ENCODE data around the gene SLC6A8. TPM values are rescaled to one million over a fixed set of nuclear protein-coding genes. Genes with fewer than 3 reads are reported as not detected.

The SLC6A8 gene
- total RNA-seq, 1 donor from 2014 or later: 57.9 TPM

DNA sequence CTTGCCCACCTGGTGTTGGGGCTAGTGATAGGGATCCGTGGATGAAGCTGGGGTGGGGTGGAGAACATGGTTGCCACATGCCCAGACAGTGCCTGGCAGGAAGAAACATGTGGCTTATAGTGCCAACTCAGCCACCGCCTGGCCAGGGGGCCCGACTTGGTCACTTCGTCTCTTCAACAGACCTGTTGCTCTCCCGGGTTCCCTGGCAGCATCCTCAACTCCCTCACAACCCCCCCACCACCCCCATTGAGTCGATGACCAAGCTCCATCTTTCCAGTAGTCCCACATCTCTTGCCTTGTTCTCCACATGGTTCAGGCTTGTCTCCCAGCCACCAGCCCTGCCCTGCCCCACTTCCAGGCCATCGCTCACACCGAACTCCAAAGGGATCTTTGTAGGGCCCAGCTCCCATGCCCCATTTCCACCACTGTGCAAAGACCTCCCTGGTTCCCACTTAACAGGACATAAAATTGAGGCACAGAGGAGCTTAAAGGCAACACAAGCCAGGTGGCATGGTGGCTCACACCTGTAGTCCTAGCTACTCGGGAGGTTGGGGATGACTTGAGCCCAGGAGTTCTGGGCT is 21.9 kb upstream of the SLC6A8 start:
- H3K27me3 ChIP-seq (ENCODE audit: insufficient read depth, low read length): peaks cover 10% of the 10 kb centered on the region
- no peak for TF ChIP-seq EZH2 (IDR thresholded peaks at IDR 0.05; ENCODE audit: insufficient read depth, low read length)
- TF ChIP-seq, protein P1, sequence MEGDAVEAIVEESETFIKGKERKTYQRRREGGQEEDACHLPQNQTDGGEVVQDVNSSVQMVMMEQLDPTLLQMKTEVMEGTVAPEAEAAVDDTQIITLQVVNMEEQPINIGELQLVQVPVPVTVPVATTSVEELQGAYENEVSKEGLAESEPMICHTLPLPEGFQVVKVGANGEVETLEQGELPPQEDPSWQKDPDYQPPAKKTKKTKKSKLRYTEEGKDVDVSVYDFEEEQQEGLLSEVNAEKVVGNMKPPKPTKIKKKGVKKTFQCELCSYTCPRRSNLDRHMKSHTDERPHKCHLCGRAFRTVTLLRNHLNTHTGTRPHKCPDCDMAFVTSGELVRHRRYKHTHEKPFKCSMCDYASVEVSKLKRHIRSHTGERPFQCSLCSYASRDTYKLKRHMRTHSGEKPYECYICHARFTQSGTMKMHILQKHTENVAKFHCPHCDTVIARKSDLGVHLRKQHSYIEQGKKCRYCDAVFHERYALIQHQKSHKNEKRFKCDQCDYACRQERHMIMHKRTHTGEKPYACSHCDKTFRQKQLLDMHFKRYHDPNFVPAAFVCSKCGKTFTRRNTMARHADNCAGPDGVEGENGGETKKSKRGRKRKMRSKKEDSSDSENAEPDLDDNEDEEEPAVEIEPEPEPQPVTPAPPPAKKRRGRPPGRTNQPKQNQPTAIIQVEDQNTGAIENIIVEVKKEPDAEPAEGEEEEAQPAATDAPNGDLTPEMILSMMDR (IDR thresholded peaks at IDR 0.05; ENCODE audit: insufficient read depth, low read depth, low read length): no peak
- Mint-ChIP-seq H3K36me3 (ENCODE audit: low read depth, unreplicated experiment) (no peaks in the 10 kb centered on the region), H3K4me1 (ENCODE audit: low read depth, unreplicated experiment) (no peaks in the 10 kb centered on the region), H3K27me3 (ENCODE audit: low read depth, unreplicated experiment) (peaks cover 38% of the 10 kb centered on the region), H3K9me3 (ENCODE audit: unreplicated experiment) (no peaks in the 10 kb centered on the region), H3K4me3 (ENCODE audit: unreplicated experiment) (no peak overlapping the region), H3K27ac (ENCODE audit: unreplicated experiment) (no peak overlapping the region)
- H3K9me3 ChIP-seq (ENCODE audit: insufficient read depth, low read depth, low read length): no peaks in the 10 kb centered on the region
- no peak overlapping the region for H3K9ac ChIP-seq (ENCODE audit: low read length)
- no peak overlapping the region for H2AFZ ChIP-seq (ENCODE audit: low read depth, low read length)
- FAIRE-seq: no peak
- H3K4me1 ChIP-seq (ENCODE audit: insufficient read depth, low read length): no peaks in the 10 kb centered on the region
- no peak overlapping the region for H3K4me3 ChIP-seq (ENCODE audit: insufficient read depth, low read depth, low read length)
- no peaks in the 10 kb centered on the region for H3K36me3 ChIP-seq (ENCODE audit: insufficient read depth, low read length)
- no peaks in the 10 kb centered on the region for H3K79me2 ChIP-seq (ENCODE audit: insufficient read depth, low read length)
- H3K4me2 ChIP-seq (ENCODE audit: low read length): no peak overlapping the region
- no peak for DNase-seq (ENCODE audit: low read depth)
- no peak overlapping the region for H3K27ac ChIP-seq (ENCODE audit: low read depth, low read length)
- no peaks in the 10 kb centered on the region for H4K20me1 ChIP-seq (ENCODE audit: insufficient read depth, low read length)

DNA sequence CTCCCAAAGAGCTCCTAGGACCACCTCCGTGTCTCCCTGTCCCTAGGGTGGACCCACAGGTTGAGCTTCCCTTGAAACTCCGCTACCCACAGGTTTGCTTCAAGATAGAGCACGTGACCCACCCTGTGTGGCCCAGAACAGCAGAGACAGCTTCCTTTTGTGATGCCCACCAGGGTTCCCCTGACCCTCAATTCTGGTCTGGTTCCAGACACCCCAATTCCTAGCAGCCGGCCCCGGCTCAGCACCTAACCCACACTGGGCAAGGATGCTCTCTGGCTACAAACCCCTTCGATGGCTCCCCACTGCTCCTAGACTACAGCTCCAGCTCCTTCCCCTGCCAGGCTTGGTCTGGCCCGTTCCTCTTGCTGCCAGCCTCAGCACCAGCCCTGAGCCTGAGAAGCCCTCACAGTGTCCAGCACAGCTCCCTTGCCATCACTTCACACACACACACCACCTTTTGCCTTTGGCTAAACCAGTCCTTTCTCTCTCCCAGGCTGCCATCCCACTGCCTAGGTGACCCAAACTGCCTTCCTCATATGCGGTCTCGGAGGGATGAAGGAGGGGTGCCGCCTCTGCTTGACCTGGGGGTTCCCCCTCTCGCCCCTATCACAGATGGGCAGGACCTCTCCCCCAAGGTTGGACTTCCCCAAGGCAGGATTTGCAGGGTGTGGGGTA is 20.3 kb upstream of the SLC6A8 start:
- Mint-ChIP-seq H3K4me1 (ENCODE audit: low read depth, unreplicated experiment) (no peaks in the 10 kb centered on the region), H3K4me3 (ENCODE audit: unreplicated experiment) (peak overlapping the region; percentile 14), H3K9me3 (ENCODE audit: unreplicated experiment) (no peaks in the 10 kb centered on the region), H3K27me3 (ENCODE audit: low read depth, unreplicated experiment) (peaks cover 25% of the 10 kb centered on the region), H3K27ac (ENCODE audit: unreplicated experiment) (no peak overlapping the region), H3K36me3 (ENCODE audit: low read depth, unreplicated experiment) (no peaks in the 10 kb centered on the region)
- H3K27ac ChIP-seq (ENCODE audit: low read depth, low read length): no peak overlapping the region
- no peaks in the 10 kb centered on the region for H3K9me3 ChIP-seq (ENCODE audit: insufficient read depth, low read depth, low read length)
- peaks cover 3% of the 10 kb centered on the region for H3K27me3 ChIP-seq (ENCODE audit: insufficient read depth, low read length)
- no peak for TF ChIP-seq EZH2 (IDR thresholded peaks at IDR 0.05; ENCODE audit: insufficient read depth, low read length)
- TF ChIP-seq, protein P1 (IDR thresholded peaks at IDR 0.05; ENCODE audit: insufficient read depth, low read depth, low read length): no peak
- H3K36me3 ChIP-seq (ENCODE audit: insufficient read depth, low read length): no peaks in the 10 kb centered on the region
- H3K4me3 ChIP-seq (ENCODE audit: insufficient read depth, low read depth, low read length): no peak overlapping the region
- FAIRE-seq (no peak), DNase-seq (ENCODE audit: low read depth) (no peak)
- H3K4me2 ChIP-seq (ENCODE audit: low read length): peak overlapping the region; percentile 30
- no peak overlapping the region for H3K9ac ChIP-seq (ENCODE audit: low read length)
- H3K4me1 ChIP-seq (ENCODE audit: insufficient read depth, low read length): no peaks in the 10 kb centered on the region
- H3K79me2 ChIP-seq (ENCODE audit: insufficient read depth, low read length): no peaks in the 10 kb centered on the region
- no peak overlapping the region for H2AFZ ChIP-seq (ENCODE audit: low read depth, low read length)
- H4K20me1 ChIP-seq (ENCODE audit: insufficient read depth, low read length): no peaks in the 10 kb centered on the region

GRCh38 chrX:153667956-153668396 is 19.8 kb upstream of the SLC6A8 start:
- H3K27me3 ChIP-seq (ENCODE audit: insufficient read depth, low read length): peaks cover 5% of the 10 kb centered on the region
- no peak overlapping the region for H3K9ac ChIP-seq (ENCODE audit: low read length)
- H3K27me3 Mint-ChIP-seq (ENCODE audit: low read depth, unreplicated experiment): peaks cover 24% of the 10 kb centered on the region
- H3K27ac Mint-ChIP-seq (ENCODE audit: unreplicated experiment): no peak overlapping the region
- no peaks in the 10 kb centered on the region for H3K36me3 Mint-ChIP-seq (ENCODE audit: low read depth, unreplicated experiment)
- H3K9me3 ChIP-seq (ENCODE audit: insufficient read depth, low read depth, low read length): no peaks in the 10 kb centered on the region
- no peaks in the 10 kb centered on the region for H4K20me1 ChIP-seq (ENCODE audit: insufficient read depth, low read length)
- FAIRE-seq (peak; percentile 87), DNase-seq (ENCODE audit: low read depth) (peak; percentile 24)
- H2AFZ ChIP-seq (ENCODE audit: low read depth, low read length): no peak overlapping the region
- no peaks in the 10 kb centered on the region for H3K36me3 ChIP-seq (ENCODE audit: insufficient read depth, low read length)
- no peaks in the 10 kb centered on the region for H3K79me2 ChIP-seq (ENCODE audit: insufficient read depth, low read length)
- H3K4me2 ChIP-seq (ENCODE audit: low read length): peak overlapping the region; percentile 30
- H3K4me3 ChIP-seq (ENCODE audit: insufficient read depth, low read depth, low read length): no peak overlapping the region
- H3K27ac ChIP-seq (ENCODE audit: low read depth, low read length): no peak overlapping the region
- no peak overlapping the region for H3K4me3 Mint-ChIP-seq (ENCODE audit: unreplicated experiment)
- no peaks in the 10 kb centered on the region for H3K4me1 ChIP-seq (ENCODE audit: insufficient read depth, low read length)
- H3K9me3 Mint-ChIP-seq (ENCODE audit: unreplicated experiment): no peaks in the 10 kb centered on the region
- no peak for TF ChIP-seq EZH2 (IDR thresholded peaks at IDR 0.05; ENCODE audit: insufficient read depth, low read length)
- TF ChIP-seq, protein P1 (IDR thresholded peaks at IDR 0.05; ENCODE audit: insufficient read depth, low read depth, low read length): peak; percentile 52
- H3K4me1 Mint-ChIP-seq (ENCODE audit: low read depth, unreplicated experiment): no peaks in the 10 kb centered on the region
